Pons (tissue), 1 donor: ENCODE data around the gene POMC.
"Not testable (repeated sequence)": the region's sequence is repeated elsewhere in the genome, so short reads cannot be mapped to it uniquely, and the experiment has no call there.

Experiments used
- DNase-seq: peaks from one replicate; pipeline ENCODE4 v3.0.0-alpha.2; 2016; ENCODE audit warnings: low spot score

The POMC gene

DNA sequence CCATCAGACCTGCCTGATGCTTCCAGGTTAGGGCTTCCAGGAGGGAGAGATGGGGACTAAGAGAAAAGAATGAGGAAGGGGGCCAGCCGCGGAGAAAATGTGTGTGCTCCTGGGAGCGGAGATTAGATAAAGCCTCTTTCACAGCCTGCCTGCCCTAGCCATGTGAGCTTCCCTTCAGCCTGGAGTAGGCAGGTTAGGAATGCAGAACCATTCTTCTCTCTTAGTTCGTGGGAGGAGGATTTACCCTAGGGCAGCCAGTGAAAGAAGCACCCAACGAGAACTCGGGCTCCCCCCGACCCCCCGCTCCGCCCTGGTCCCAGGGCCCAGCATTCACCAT lies 36.1 kb downstream of the POMC start:
- no peak for DNase-seq

- DNase-seq = no peak
Measured at GRCh38 chr2:25131567-25132298, 36.6 kb downstream of the POMC start.

GRCh38 chr2:25131253-25131566 lies 37.2 kb downstream of the POMC start:
- no peak for DNase-seq

GRCh38 chr2:25129901-25130520 lies 38.4 kb downstream of the POMC start:
- no peak for DNase-seq

GRCh38 chr2:25127646-25128045 lies 40.7 kb downstream of the POMC start:
- no peak for DNase-seq

DNA sequence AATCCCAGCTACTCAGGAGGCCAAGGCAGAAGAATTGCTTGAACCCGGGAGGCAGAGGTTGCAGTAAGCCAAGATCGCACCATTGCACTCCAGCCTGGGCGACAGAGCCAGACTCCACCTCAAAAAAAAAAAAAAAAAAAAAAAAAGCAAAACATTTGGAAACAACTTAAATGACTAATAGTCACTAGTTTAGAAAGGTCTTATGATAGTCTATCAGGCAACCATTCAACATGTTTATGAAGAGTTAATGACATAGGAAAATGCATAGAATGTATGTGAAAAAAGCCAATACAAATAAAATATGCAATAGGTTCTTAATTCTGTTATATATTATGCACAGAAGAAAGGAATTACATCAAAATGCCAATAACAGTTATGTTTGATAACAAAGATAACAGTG lies 41.3 kb downstream of the POMC start:
- DNase-seq = not testable (repeated sequence)

DNA sequence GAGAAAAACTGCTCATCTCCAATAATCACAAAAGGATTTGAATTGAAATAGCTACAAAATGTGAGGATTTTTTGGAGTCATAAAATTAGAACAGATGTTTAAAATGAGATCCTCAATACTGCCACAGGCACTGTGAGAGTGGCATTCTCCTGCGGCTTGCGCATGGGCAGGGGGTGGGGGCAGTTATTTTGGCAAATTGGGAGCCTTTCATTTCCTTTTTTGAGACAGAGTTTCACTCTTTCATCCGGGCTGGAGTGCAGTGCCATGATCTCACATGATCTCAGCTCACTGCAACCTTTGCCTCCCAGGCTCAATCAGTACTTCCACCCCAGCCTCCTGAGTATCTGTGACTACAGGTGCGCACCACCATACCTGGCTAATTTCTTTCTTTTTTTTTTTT lies 42.4 kb downstream of the POMC start:
- peak; percentile 26 for DNase-seq

- no peak for DNase-seq
Measured at GRCh38 chr2:25125189-25125588, 43.2 kb downstream of the POMC start.

GRCh38 chr2:25123682-25124081 lies 44.7 kb downstream of the POMC start:
- peak; percentile 10 for DNase-seq

GRCh38 chr2:25122367-25122766 lies 46.0 kb downstream of the POMC start:
- DNase-seq = no peak

DNA sequence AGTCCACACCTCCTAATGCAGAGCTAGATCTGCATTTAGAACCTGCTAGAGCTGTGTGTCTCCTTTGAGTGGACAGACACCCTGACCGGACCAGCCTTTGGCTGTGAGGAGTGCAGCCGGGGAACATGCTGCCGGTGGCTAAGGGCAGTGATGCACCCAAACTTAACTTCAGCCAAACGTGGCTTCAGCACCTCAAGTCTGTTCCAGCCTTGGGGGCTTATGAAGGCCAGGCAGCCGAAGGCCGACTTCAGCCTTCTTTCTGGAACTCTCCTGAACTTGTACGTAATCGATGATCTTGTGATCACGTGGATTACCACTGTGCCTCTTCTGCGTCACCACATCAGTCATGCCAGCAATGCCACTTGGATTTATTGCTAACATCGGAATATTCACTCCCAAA lies 49.1 kb downstream of the POMC start:
- no peak for DNase-seq

GRCh38 chr2:25116956-25117355 lies 51.4 kb downstream of the POMC start:
- no peak for DNase-seq

GRCh38 chr2:25115902-25116301 lies 52.5 kb downstream of the POMC start:
- DNase-seq = no peak

- DNase-seq = no peak
Measured at GRCh38 chr2:25115249-25115883, 53.0 kb downstream of the POMC start.

DNA sequence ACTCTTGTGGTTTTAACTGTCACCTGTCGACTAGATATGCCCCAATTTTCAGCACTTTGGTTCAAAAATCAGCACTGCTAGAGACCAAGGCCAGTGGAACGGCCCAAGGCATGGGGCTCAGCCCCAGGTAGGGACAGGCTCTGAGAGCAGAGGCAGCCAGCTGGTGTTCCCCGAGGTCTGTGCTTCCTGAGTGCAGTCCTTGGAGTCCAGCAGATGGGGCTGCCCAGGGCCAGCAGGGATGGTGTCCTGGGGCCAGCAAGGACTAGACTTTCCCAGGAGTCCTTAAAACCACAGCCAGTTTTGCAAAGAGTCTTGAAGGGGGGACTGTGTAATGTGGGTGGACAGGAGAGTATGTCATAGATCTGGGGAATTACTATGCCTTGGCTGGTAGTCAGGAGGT lies 56.3 kb downstream of the POMC start:
- DNase-seq = no peak
